ACC112 (cell line): Measurements from ENCODE around the gene RNASEH2C.
"Not testable (repeated sequence)": the region's sequence is repeated elsewhere in the genome, so short reads cannot be mapped to it uniquely, and the experiment has no call there.

Experiments used
- H2AFZ ChIP-seq: fragments of 200-600 bp; sonication (generic); one replicate; pipeline ENCODE4 v1.6.0; 2017; ENCODE audit warnings: antibody characterized with exemption, low read length; ENCODE audit not compliant: unreplicated experiment
- H3K27ac ChIP-seq: fragments of 200-600 bp; sonication (generic); 2 replicates; pipeline ENCODE4 v1.5.1; 2014; ENCODE audit warnings: low read depth, mild to moderate bottlenecking, antibody characterized with exemption, low read length, moderate library complexity
- H3K27me3 ChIP-seq: fragments of 200-600 bp; sonication (generic); 2 replicates; pipeline ENCODE4 v1.6.1; 2014; ENCODE audit warnings: mild to moderate bottlenecking, antibody characterized with exemption, low read length, moderate library complexity, mixed read lengths; ENCODE audit not compliant: insufficient read depth
- H3K36me3 ChIP-seq: fragments of 200-600 bp; sonication (generic); 2 replicates; pipeline ENCODE4 v1.6.1; 2016; ENCODE audit warnings: mild to moderate bottlenecking, antibody characterized with exemption, low read length, moderate library complexity, mixed read lengths; ENCODE audit not compliant: insufficient read depth
- H3K4me1 ChIP-seq: fragments of 200-600 bp; sonication (generic); one replicate; pipeline ENCODE4 v1.6.1; 2016; ENCODE audit warnings: low read length, mixed read lengths; ENCODE audit not compliant: insufficient read depth, unreplicated experiment, control insufficient read depth
- H3K4me3 ChIP-seq: fragments of 200-600 bp; sonication (generic); 2 replicates; pipeline ENCODE4 v1.5.1; 2014; ENCODE audit warnings: mild to moderate bottlenecking, low read depth, low read length
- H3K79me2 ChIP-seq: fragments of 200-600 bp; sonication (generic); one replicate; pipeline ENCODE4 v1.6.0; 2016; ENCODE audit warnings: low read length; ENCODE audit not compliant: control insufficient read depth, unreplicated experiment, insufficient read depth

RNASEH2C gene

DNA sequence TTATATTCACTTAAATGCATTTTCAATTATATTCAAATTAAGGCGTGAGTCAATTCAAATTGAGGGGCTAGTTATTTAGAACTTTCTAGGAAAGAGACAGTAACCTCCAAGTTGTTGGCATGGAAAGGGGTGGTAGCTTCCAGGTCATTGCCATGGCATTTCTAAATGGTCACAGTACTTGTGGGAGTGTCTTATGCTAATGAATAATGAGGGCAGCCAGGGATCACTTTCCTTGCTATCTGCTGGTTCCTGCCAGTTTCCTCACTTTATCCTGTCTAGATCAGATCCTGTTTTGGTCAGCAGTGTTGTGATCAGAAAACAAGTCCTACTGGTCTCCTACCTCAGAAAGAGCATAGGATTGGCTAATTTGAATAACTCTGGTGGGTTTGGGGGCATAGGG, 21.8 kb upstream of the RNASEH2C start:
- Histone ChIP-seq H3K27me3 (peaks cover 16% of the 10 kb centered on the region; the same call in 1 of the 2 replicates), H3K79me2 (no peaks in the 10 kb centered on the region), H2AFZ (no peak overlapping the region), H3K4me1 (no peaks in the 10 kb centered on the region), H3K4me3 (no peak overlapping the region), H3K27ac (no peak overlapping the region), H3K36me3 (no peaks in the 10 kb centered on the region)

DNA sequence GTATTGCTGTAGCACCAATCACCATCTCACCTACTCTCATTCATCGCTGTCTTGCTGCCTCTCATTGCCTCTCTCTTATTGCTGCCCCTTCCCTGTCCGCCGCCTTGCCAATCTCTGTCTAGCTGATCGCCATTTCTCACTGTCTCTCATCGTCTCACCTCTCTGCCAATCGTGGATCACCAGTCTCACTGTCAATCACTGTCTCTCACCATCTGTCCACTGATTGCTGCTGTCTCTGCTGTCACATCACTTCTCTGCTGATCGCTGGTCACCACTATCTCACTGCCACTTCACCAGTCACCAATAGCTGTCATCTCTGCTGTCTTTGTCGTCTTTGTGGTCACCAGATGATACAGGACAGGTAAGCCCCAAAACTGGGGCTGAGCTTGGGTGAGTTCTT, 20.6 kb upstream of the RNASEH2C start:
- H2AFZ ChIP-seq: no peak overlapping the region
- no peaks in the 10 kb centered on the region for H3K79me2 ChIP-seq
- no peaks in the 10 kb centered on the region for H3K36me3 ChIP-seq
- peaks cover 20% of the 10 kb centered on the region for H3K27me3 ChIP-seq
- no peak overlapping the region for H3K4me3 ChIP-seq
- H3K4me1 ChIP-seq: no peaks in the 10 kb centered on the region
- H3K27ac ChIP-seq: no peak overlapping the region

DNA sequence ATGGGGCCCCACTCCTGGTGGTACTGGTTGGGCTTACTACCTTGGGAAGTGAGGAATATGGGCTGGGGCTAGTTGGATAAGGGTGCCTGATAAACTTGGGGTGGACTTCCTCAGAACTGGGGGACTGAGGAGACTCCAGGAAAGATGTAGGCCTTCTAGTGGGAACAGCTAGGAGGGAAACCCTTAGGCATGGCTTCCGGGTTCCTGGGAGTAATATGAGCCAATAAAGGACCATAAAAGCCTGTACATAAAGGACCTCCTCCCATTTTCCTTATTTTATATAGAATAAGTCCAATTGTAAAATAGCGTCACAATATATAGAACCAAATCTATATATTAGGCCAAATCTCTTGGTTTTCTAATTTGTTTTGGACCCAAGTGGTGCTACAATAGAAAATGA, 18.4 kb upstream of the RNASEH2C start:
- Histone ChIP-seq H3K4me3 (no peak overlapping the region), H3K27me3 (peaks cover 25% of the 10 kb centered on the region), H3K36me3 (no peaks in the 10 kb centered on the region), H3K27ac (no peak overlapping the region), H2AFZ (no peak overlapping the region), H3K79me2 (no peaks in the 10 kb centered on the region), H3K4me1 (no peaks in the 10 kb centered on the region)

DNA sequence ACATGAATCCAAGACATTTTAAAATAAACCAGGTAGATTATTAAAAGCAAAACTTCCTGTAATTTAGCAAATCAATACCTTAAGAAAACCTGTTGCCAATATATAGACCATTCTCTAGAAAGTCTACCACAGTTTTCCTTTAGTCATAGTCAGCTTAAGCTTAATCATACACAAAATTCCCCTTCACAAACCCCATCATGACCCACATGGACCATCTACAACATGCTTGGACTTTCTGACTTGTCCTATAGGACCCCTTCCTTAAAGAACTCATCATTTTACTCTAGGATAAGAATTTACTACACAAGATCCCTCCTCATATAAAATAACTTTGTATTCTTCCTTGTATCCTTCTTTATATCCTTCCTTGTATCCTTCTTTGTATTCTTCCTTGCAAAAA, 16.2 kb upstream of the RNASEH2C start:
- Histone ChIP-seq H3K27me3 (peaks cover 34% of the 10 kb centered on the region), H3K4me1 (no peaks in the 10 kb centered on the region), H2AFZ (no peak overlapping the region), H3K36me3 (no peaks in the 10 kb centered on the region), H3K4me3 (no peak overlapping the region), H3K79me2 (no peaks in the 10 kb centered on the region), H3K27ac (no peak overlapping the region)

DNA sequence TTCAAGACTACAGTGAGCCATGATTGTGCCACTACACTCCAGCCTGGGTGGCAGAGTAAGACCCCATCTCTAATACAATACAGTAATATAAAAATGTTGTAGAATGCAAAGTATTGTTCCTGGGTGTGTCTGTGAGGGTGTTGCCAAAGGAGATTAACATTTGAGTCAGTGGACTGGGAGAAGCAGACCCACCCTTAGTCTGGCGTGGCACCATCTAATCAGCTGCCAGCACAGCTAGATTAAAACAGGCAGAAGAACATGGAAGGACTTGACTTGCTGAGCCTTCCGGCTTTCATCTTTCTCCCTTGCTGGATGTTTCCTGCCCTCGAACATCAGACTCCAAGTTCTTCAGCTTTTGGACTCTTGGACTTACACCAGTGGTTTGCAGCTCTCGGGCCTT, 14.5 kb upstream of the RNASEH2C start:
- not testable (repeated sequence) for H3K4me3 ChIP-seq, H3K4me1 ChIP-seq, H3K27ac ChIP-seq, H2AFZ ChIP-seq, H3K79me2 ChIP-seq, H3K36me3 ChIP-seq
- H3K27me3 ChIP-seq: peaks cover 37% of the 10 kb centered on the region

DNA sequence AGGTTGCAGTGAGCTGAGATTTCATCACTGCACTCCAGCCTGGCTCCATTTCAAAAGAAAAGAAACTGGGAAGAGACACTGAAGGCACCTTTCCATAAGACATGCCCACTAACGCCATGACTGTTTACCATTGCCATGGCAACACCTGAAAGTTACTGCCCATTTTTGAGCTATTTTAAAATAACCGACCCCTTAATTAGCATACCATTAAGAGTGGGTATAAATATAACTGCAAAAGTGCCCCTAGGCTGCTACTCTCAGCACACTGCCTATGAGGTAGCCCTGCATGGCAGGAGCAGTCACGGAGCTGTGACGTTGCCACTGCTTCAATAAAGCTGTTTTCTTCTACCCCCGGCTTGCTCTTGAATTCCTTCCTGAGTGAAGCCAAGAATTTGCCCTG, 9.9 kb upstream of the RNASEH2C start:
- Histone ChIP-seq H3K27me3 (peaks cover 13% of the 10 kb centered on the region; the same call in 1 of the 2 replicates), H3K27ac (no peak overlapping the region), H3K36me3 (no peaks in the 10 kb centered on the region)

DNA sequence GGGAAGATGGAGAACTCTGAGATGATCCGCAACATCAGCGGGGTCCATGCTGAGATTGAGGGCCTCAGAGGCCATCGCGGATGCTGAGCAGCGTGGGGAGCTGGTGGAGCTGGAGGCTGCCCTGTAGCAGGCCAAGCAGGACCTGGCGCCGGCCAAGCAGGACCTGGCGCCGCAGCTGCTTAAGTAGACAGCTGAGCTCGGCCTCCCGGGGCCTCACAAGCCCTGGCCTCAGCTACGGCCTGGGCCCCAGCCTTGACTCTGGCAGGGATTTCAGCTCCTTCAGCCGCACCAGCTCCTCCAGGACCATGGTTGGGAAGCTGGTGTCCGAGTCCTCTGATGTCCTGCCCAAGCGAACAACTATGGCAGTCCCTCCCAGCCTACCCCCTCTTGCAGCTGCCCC, 7.3 kb upstream of the RNASEH2C start:
- H3K36me3 ChIP-seq: no peaks in the 10 kb centered on the region
- H3K27ac ChIP-seq: no peak overlapping the region
- no peaks in the 10 kb centered on the region for H3K4me1 ChIP-seq
- H3K27me3 ChIP-seq: peaks cover 11% of the 10 kb centered on the region; the same call in 1 of the 2 replicates
- no peak overlapping the region for H2AFZ ChIP-seq
- H3K4me3 ChIP-seq: no peak overlapping the region
- H3K79me2 ChIP-seq: no peaks in the 10 kb centered on the region

More for the DNA sequence above, 9.9 kb upstream of the RNASEH2C start:
- Histone ChIP-seq H3K79me2 (no peaks in the 10 kb centered on the region), H3K4me1 (no peaks in the 10 kb centered on the region), H3K4me3 (no peak overlapping the region), H2AFZ (no peak overlapping the region)

DNA sequence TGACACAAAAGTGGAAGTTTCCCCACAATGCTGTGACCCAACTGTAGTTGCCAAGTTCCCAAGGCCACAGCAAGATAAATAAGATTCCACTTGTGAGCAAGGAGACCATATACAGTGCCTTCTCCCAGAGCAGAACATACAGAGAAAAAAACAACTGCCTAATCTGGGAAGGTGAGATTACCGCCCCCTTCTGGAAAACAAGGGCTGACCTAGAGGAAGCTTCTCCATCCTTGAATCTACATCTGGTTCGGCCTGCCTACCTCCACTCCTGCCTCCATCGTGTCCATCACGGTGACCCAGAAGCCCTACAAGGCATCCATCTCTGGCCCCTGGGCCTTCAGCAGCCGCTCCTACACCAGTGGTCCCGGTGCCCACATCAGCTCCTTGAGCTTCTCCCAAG, 6.1 kb upstream of the RNASEH2C start:
- Histone ChIP-seq H3K27ac (no peak overlapping the region), H3K27me3 (peaks cover 2% of the 10 kb centered on the region; the same call in 1 of the 2 replicates), H3K4me1 (no peaks in the 10 kb centered on the region), H2AFZ (no peak overlapping the region), H3K79me2 (no peaks in the 10 kb centered on the region), H3K4me3 (no peak overlapping the region), H3K36me3 (no peaks in the 10 kb centered on the region)

DNA sequence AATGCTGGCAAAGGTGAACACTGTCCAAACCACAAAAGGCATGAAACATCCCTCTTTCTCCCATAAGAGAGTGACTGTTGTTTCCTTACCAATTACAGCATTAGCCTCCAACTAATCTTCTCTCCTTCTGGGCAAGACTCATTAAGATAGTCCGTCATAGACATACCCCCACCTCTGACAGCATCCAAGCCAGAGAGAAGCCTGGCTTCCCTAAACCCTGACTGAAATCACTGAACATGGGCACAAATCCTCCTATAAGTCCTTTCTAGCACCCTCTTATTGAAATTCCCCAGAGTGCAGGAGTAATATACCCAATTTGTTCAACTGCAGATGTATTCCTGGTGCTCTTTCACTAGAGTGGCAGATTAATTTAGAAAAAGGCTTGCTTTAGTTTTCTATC, 1.7 kb upstream of the RNASEH2C start:
- Histone ChIP-seq H2AFZ (no peak overlapping the region), H3K27ac (no peak overlapping the region), H3K4me1 (peaks cover 11% of the 10 kb centered on the region), H3K79me2 (peaks cover 27% of the 10 kb centered on the region), H3K4me3 (no peak overlapping the region), H3K36me3 (no peaks in the 10 kb centered on the region), H3K27me3 (no peaks in the 10 kb centered on the region)

DNA sequence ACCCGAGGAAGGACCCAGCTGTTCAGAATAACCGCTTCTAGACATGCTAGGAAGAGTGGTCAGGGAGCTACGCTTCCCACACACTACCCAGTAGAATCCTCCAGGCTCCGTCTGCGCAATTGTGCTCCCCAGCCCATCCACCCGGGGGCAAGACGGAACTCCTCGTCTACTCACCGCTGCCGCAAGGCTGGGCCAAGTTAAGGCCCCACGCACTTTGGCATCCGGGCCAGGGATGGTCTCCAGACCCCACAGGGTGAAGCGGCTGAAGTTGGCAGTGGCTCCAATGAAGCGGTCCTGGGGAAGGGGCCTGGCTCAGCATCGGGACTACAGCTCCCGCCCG, 757 bp downstream of the RNASEH2C start:
- H2AFZ ChIP-seq: peak overlapping the region; percentile 58
- H3K27ac ChIP-seq: peak overlapping the region; percentile 59
- peaks cover 11% of the 10 kb centered on the region for H3K4me1 ChIP-seq
- peaks cover 29% of the 10 kb centered on the region for H3K79me2 ChIP-seq
- 0 out of 2 replicates have a peak, but pooled peaks cover 3% of the 10 kb centered on the region for H3K36me3 ChIP-seq
- H3K27me3 ChIP-seq: no peaks in the 10 kb centered on the region
- peak overlapping the region; percentile 93 for H3K4me3 ChIP-seq

DNA sequence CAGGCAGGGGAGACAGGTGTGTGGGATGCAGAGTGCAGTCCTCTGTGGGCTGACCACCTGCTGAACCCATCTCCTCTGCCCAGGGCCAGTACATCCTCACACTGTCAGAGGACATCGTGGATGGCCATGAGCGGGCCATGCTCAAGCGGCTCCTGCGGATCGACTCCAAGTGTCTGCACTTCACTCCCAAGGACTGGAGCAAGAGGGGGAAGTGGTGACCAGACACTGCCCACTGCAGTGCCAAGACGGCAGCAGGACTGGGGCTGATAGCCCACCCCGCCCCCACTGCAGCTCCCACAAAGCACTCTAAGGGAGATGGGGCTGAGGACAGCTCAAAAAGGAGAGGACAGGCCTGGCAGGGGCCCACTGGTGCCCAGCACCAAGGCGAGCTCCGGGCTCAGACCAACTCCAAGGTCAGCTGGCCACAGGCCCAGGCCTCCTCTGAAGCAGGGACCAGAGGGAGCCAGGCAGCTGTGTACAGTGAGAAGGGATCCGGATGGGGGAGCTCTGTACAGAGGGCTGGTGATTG, 1.6 kb downstream of the RNASEH2C start:
- peak overlapping the region; percentile 93 for H3K4me3 ChIP-seq

More for the DNA sequence above, 1.6 kb downstream of the RNASEH2C start:
- Histone ChIP-seq H3K27me3 (no peaks in the 10 kb centered on the region), H3K27ac (no peak overlapping the region), H3K79me2 (peaks cover 30% of the 10 kb centered on the region), H3K36me3 (0 out of 2 replicates have a peak, but pooled peaks cover 12% of the 10 kb centered on the region), H2AFZ (no peak overlapping the region), H3K4me1 (peaks cover 11% of the 10 kb centered on the region)
